CD14-positive monocyte (primary cell): Measurements from ENCODE around the gene RAB11FIP4. TPM values are rescaled to one million over a fixed set of nuclear protein-coding genes. Genes with fewer than 3 reads are reported as not detected.

Experiments
- DNase-seq, 3 donors: peaks; one replicate each; pipeline ENCODE4 v3.0.0-alpha.2; 2011 to 2022
- H2AFZ ChIP-seq: 2 replicates; pipeline ENCODE4 v1.6.0; 2012; ENCODE audit warnings: mild to moderate bottlenecking, low read depth, low read length, inconsistent platforms; ENCODE audit not compliant: insufficient read depth, poor library complexity, severe bottlenecking
- H3K27ac ChIP-seq, 2 donors: 1 replicate in 1 of 2; 2 replicates in 1 of 2; pipeline ENCODE4 v1.5.1; 2012 to 2013; ENCODE audit warnings: low read length in 2 of 2, control low read depth in 1 of 2, inconsistent platforms in 1 of 2, low read depth in 1 of 2, mild to moderate bottlenecking in 1 of 2
- H3K27me3 ChIP-seq, 2 donors: one replicate each; pipeline versions ENCODE4 v1.6.0 to v1.6.1; 2011 to 2013; ENCODE audit warnings: low read length in 2 of 2; ENCODE audit not compliant: control insufficient read depth in 2 of 2, insufficient read depth in 2 of 2
- H3K36me3 ChIP-seq, 2 donors: replicated peaks in 1 of 2; 1 replicate in 1 of 2; 2 replicates in 1 of 2; pipeline versions ENCODE4 v1.5.1 to v1.6.1; 2012 to 2013; ENCODE audit warnings: low read length in 2 of 2, control low read depth in 1 of 2, inconsistent platforms in 1 of 2, mild to moderate bottlenecking in 1 of 2; ENCODE audit not compliant: insufficient read depth in 2 of 2, control insufficient read depth in 1 of 2
- H3K4me1 ChIP-seq, 2 donors: 1 replicate in 1 of 2; 2 replicates in 1 of 2; pipeline versions ENCODE4 v1.5.1 to v1.6.1; 2012 to 2013; ENCODE audit warnings: low read length in 2 of 2, control low read depth in 1 of 2, inconsistent platforms in 1 of 2, mild to moderate bottlenecking in 1 of 2, moderate library complexity in 1 of 2; ENCODE audit not compliant: insufficient read depth in 2 of 2, control insufficient read depth in 1 of 2
- H3K4me2 ChIP-seq: replicated peaks from 2 replicates; pipeline ENCODE3; 2012; ENCODE audit warnings: low read length, moderate library complexity, mild to moderate bottlenecking; ENCODE audit not compliant: poor library complexity, severe bottlenecking; ENCODE audit errors: extremely low read depth
- H3K4me3 ChIP-seq, 3 experiments: fragments of 200-600 bp in 1 of 3; sonication (generic) in 1 of 3; replicated peaks in 1 of 3; 1 replicate in 2 of 3; 2 replicates in 1 of 3; pipeline ENCODE4 v1.5.1; 2011 to 2013; ENCODE audit warnings: low read length in 3 of 3, mild to moderate bottlenecking in 3 of 3, control low read depth in 2 of 3, low read depth in 2 of 3, inconsistent platforms in 1 of 3, moderate library complexity in 1 of 3
- H3K79me2 ChIP-seq: 2 replicates; pipeline ENCODE4 v1.6.0; 2012; ENCODE audit warnings: mild to moderate bottlenecking, control low read depth, inconsistent platforms, low read length, moderate library complexity; ENCODE audit not compliant: insufficient read depth
- H3K9ac ChIP-seq: 2 replicates; pipeline ENCODE4 v1.6.0; 2017; ENCODE audit warnings: low read length, mild to moderate bottlenecking; ENCODE audit not compliant: insufficient read depth, poor library complexity, severe bottlenecking
- H3K9me3 ChIP-seq, 2 donors: replicated peaks in 1 of 2; 1 replicate in 1 of 2; 2 replicates in 1 of 2; pipeline versions ENCODE4 v1.5.1 to v1.6.1; 2012 to 2013; ENCODE audit warnings: low read length in 2 of 2, control low read depth in 1 of 2; ENCODE audit not compliant: control insufficient read depth in 1 of 2, insufficient read depth in 1 of 2
- H4K20me1 ChIP-seq: 2 replicates; pipeline ENCODE4 v1.6.0; 2012; ENCODE audit warnings: mild to moderate bottlenecking, low read length, control low read depth, moderate library complexity; ENCODE audit not compliant: insufficient read depth
- H3K27ac Mint-ChIP-seq, 7 donors: one replicate each; pipeline ENCODE4 v1.8.0; 2020; ENCODE audit warnings: mild to moderate bottlenecking in 7 of 7, mixed read lengths in 7 of 7, moderate library complexity in 6 of 7, inconsistent platforms in 2 of 7
- H3K27me3 Mint-ChIP-seq, 3 donors: one replicate each; pipeline ENCODE4 v1.8.0; 2021 to 2022; ENCODE audit warnings: low read depth in 3 of 3, mild to moderate bottlenecking in 3 of 3, mixed read lengths in 3 of 3, moderate library complexity in 3 of 3, inconsistent platforms in 1 of 3
- H3K36me3 Mint-ChIP-seq, 2 donors: one replicate each; pipeline ENCODE4 v1.8.0; 2020; ENCODE audit warnings: mixed read lengths in 2 of 2, inconsistent platforms in 1 of 2, mild to moderate bottlenecking in 1 of 2
- H3K4me1 Mint-ChIP-seq: one replicate; pipeline ENCODE4 v1.8.0; 2020; ENCODE audit warnings: mild to moderate bottlenecking, mixed read lengths
- H3K4me3 Mint-ChIP-seq, 2 donors: one replicate each; pipeline ENCODE4 v1.8.0; 2020; ENCODE audit warnings: mild to moderate bottlenecking in 2 of 2, mixed read lengths in 2 of 2, moderate library complexity in 1 of 2
- H3K9me3 Mint-ChIP-seq, 7 donors: one replicate each; pipeline ENCODE4 v1.8.0; 2020 to 2022; ENCODE audit warnings: mixed read lengths in 7 of 7, mild to moderate bottlenecking in 6 of 7, moderate library complexity in 6 of 7, inconsistent platforms in 2 of 7
- CTCF ChIP-seq: fragments of 200-600 bp; IDR thresholded peaks from one replicate; pipeline ENCODE4 v1.8.0; 2022; ENCODE audit warnings: antibody characterized with exemption, mild to moderate bottlenecking
- WGBS: methylation state at CpG from one replicate; pipeline ENCODE4 v1.1.5; 2013; ENCODE audit warnings: missing lambda C conversion rate; ENCODE audit not compliant: insufficient coverage; 5-methylcytosine and 5-hydroxymethylcytosine counted together
- intact Hi-C, 2 donors: fragments of 100-400 bp; cut with micrococcal nuclease; formaldehyde crosslinking; loops; one replicate each; pipeline versions ENCODE4 v1.15.0 to v1.15.1; 2023
- polyA plus RNA-seq, 3 donors: library from polyadenylated mRNA; depleted of rRNA in 1 of 3; unstranded in 2 of 3; stranded (reverse) in 1 of 3; fragments of 300-500 nt in 2 of 3; fragments of >200 nt in 1 of 3; fragmentation: Illumina TruSeq in 2 of 3; gene quantifications; 1 replicate in 2 of 3; 2 replicates in 1 of 3; pipeline ENCODE4 v1.2.3, GENCODE V29; 2012 to 2021

RAB11FIP4 gene
- polyA plus RNA-seq, 3 donors = 10.4 to 21.9 (median 16.2) TPM

GRCh38 chr17:31433811-31434726 is 42.6 kb downstream of the RAB11FIP4 start:
- 73% methylated on average over 18 of the region's 21 CpGs for WGBS

GRCh38 chr17:31434727-31435050 is 43.2 kb downstream of the RAB11FIP4 start:
- Histone ChIP-seq H3K79me2 (no peaks in the 10 kb centered on the region), H2AFZ (no peak overlapping the region), H3K4me1 (no peaks in the 10 kb centered on the region), H3K9me3 (no peaks in the 10 kb centered on the region), H3K9ac (no peak overlapping the region), H3K4me3 (no peak overlapping the region), H3K4me2 (no peak overlapping the region), H3K27me3 (peaks cover 0 to 6% of the 10 kb centered on the region in 2 donors), H3K27ac (no peak overlapping the region), H4K20me1 (no peaks in the 10 kb centered on the region), H3K36me3 (no peaks in the 10 kb centered on the region)
- no peak overlapping the region for H3K27ac Mint-ChIP-seq
- H3K9me3 Mint-ChIP-seq = peaks cover 0 to 2% (median 0%) of the 10 kb centered on the region in 7 donors
- no peak for DNase-seq
- no peak overlapping the region for H3K4me3 Mint-ChIP-seq
- H3K36me3 Mint-ChIP-seq = no peaks in the 10 kb centered on the region
- peaks cover 22 to 56% (median 26%) of the 10 kb centered on the region in 3 donors for H3K27me3 Mint-ChIP-seq
- WGBS = 96% methylated on average over 6 of the region's 8 CpGs
- TF ChIP-seq CTCF = no peak
- peaks cover 7% of the 10 kb centered on the region for H3K4me1 Mint-ChIP-seq
- intact Hi-C loops = loop anchor here (5.0 kb wide), 1 partner anchor 408 kb away; no protein-coding TSS in a partner anchor

More at GRCh38 chr17:31433811-31434726, 42.6 kb downstream of the RAB11FIP4 start:
- Histone ChIP-seq H3K79me2 (no peaks in the 10 kb centered on the region), H3K27me3 (peaks cover 0 to 6% of the 10 kb centered on the region in 2 donors), H3K36me3 (no peaks in the 10 kb centered on the region), H3K4me1 (no peaks in the 10 kb centered on the region), H3K27ac (no peak overlapping the region), H3K9ac (no peak overlapping the region), H2AFZ (peak overlapping the region; percentile 22), H3K4me3 (no peak overlapping the region), H4K20me1 (no peaks in the 10 kb centered on the region), H3K9me3 (no peaks in the 10 kb centered on the region), H3K4me2 (no peak overlapping the region)
- DNase-seq = no peak
- TF ChIP-seq CTCF = no peak
- peaks cover 0 to 2% (median 0%) of the 10 kb centered on the region in 7 donors for H3K9me3 Mint-ChIP-seq
- H3K27me3 Mint-ChIP-seq = peaks cover 19 to 51% (median 26%) of the 10 kb centered on the region in 3 donors
- no peak overlapping the region for H3K4me3 Mint-ChIP-seq
- intact Hi-C loops = no loop called here
- H3K27ac Mint-ChIP-seq = no peak overlapping the region
- H3K36me3 Mint-ChIP-seq = no peaks in the 10 kb centered on the region
- H3K4me1 Mint-ChIP-seq = peaks cover 7% of the 10 kb centered on the region
